OCI-M1 (cell line): ENCODE measurements around the gene MIEF1.

Experiments used
- DNase-seq: peaks from one replicate; lab custom pipeline; 2025; lab: John Stamatoyannopoulos, UW

MIEF1 gene

GRCh38 chr22:39470451-39471291 lies 31.4 kb upstream of the MIEF1 start:
- peak; percentile 65 for DNase-seq

- DNase-seq = peak; percentile 71
Observed at GRCh38 chr22:39471381-39472141, 30.5 kb upstream of the MIEF1 start.

- peak; percentile 98 for DNase-seq
Observed at GRCh38 chr22:39472570-39473556, 29.2 kb upstream of the MIEF1 start.

GRCh38 chr22:39473851-39474250 lies 28.2 kb upstream of the MIEF1 start:
- DNase-seq = peak; percentile 31

- DNase-seq = no peak
Observed at GRCh38 chr22:39474351-39475111, 27.6 kb upstream of the MIEF1 start.

- DNase-seq = no peak
Observed at GRCh38 chr22:39475337-39475736, 26.8 kb upstream of the MIEF1 start.

GRCh38 chr22:39475902-39476301 lies 26.2 kb upstream of the MIEF1 start:
- DNase-seq = no peak

GRCh38 chr22:39476664-39477063 lies 25.4 kb upstream of the MIEF1 start:
- DNase-seq = no peak

- DNase-seq = no peak
Observed at GRCh38 chr22:39477542-39477941, 24.5 kb upstream of the MIEF1 start.

GRCh38 chr22:39478441-39478850 lies 23.6 kb upstream of the MIEF1 start:
- DNase-seq = peak; percentile 8

- no peak for DNase-seq
Observed at GRCh38 chr22:39479254-39479653, 22.8 kb upstream of the MIEF1 start.

GRCh38 chr22:39480557-39480956 lies 21.5 kb upstream of the MIEF1 start:
- DNase-seq = peak; percentile 10

- no peak for DNase-seq
Observed at GRCh38 chr22:39481054-39481453, 21.0 kb upstream of the MIEF1 start.

- no peak for DNase-seq
Observed at GRCh38 chr22:39481595-39481994, 20.5 kb upstream of the MIEF1 start.

- no peak for DNase-seq
Observed at GRCh38 chr22:39482768-39483167, 19.3 kb upstream of the MIEF1 start.

GRCh38 chr22:39486951-39487825 lies 14.9 kb upstream of the MIEF1 start:
- no peak for DNase-seq

- no peak for DNase-seq
Observed at GRCh38 chr22:39487826-39488520, 14.1 kb upstream of the MIEF1 start.

GRCh38 chr22:39488563-39489083 lies 13.5 kb upstream of the MIEF1 start:
- peak; percentile 46 for DNase-seq
